PC-3 (cell line): ENCODE results near the gene TEX44. TPM values are rescaled to one million over a fixed set of nuclear protein-coding genes. Genes with fewer than 3 reads are reported as not detected.

Source experiments
- ATAC-seq: fragments of 200-7000 bp; cut with Tn5 transposase; 2 replicates; pipeline ENCODE4 v1.9.1; 2020; ENCODE audit warnings: mild to moderate bottlenecking, moderate library complexity
- BruUV-seq: library from RNA; stranded (reverse); fragments of 400-500 nt; replicated peaks from 2 replicates; lab custom pipeline; 2021; lab: Mats Ljungman, UMichigan
- CTCF ChIA-PET: fragments of 300-600 bp; sonication (Branson Sonifier 250); formaldehyde crosslinking; loops from one replicate; lab custom pipeline; 2022; ENCODE audit warnings: antibody characterized with exemption; lab: Charles Lee
- POLR2A ChIA-PET: fragments of 300-600 bp; sonication (Branson Sonifier 250); formaldehyde crosslinking; loops from one replicate; lab custom pipeline; 2022; ENCODE audit warnings: antibody characterized with exemption; ENCODE audit not compliant: unreplicated experiment; lab: Charles Lee
- DNase-seq: peaks from one replicate; pipeline ENCODE4 v3.0.0-alpha.2; 2015
- H2AFZ ChIP-seq: fragments of 300-600 bp; sonication (generic); 2 replicates; pipeline ENCODE4 v1.6.0; 2016; ENCODE audit warnings: antibody characterized with exemption, low read length
- H3F3A ChIP-seq: fragments of 300-600 bp; sonication (generic); one replicate; pipeline ENCODE4 v1.6.0; 2017; ENCODE audit warnings: antibody characterized with exemption, low read length, control low read depth, mild to moderate bottlenecking; ENCODE audit not compliant: unreplicated experiment
- H3K27ac ChIP-seq: fragments of 300-600 bp; sonication (generic); 2 replicates; pipeline ENCODE4 v1.5.1; 2016; ENCODE audit warnings: mild to moderate bottlenecking, low read length
- H3K27me3 ChIP-seq: fragments of 300-600 bp; sonication (generic); 2 replicates; pipeline ENCODE4 v1.6.1; 2016; ENCODE audit warnings: low read length, mixed read lengths
- H3K36me3 ChIP-seq: fragments of 300-600 bp; sonication (generic); 2 replicates; pipeline ENCODE4 v1.6.1; 2016; ENCODE audit warnings: low read depth, mixed run types, low read length, mixed read lengths
- H3K4me1 ChIP-seq: fragments of 300-600 bp; sonication (generic); 2 replicates; pipeline ENCODE4 v1.5.1; 2016; ENCODE audit warnings: low read length; ENCODE audit not compliant: insufficient read depth
- H3K4me2 ChIP-seq: fragments of 300-600 bp; sonication (generic); 2 replicates; pipeline ENCODE4 v1.6.0; 2016; ENCODE audit warnings: low read length
- H3K4me3 ChIP-seq: fragments of 300-600 bp; sonication (generic); 2 replicates; pipeline ENCODE4 v1.5.1; 2016; ENCODE audit warnings: mild to moderate bottlenecking, low read length, mixed read lengths
- H3K79me2 ChIP-seq: fragments of 300-600 bp; sonication (generic); 2 replicates; pipeline ENCODE4 v1.6.1; 2017; ENCODE audit warnings: low read length, mixed read lengths
- H3K9ac ChIP-seq: fragments of 300-600 bp; sonication (generic); 2 replicates; pipeline ENCODE4 v1.6.0; 2016; ENCODE audit warnings: mild to moderate bottlenecking, low read length
- H3K9me2 ChIP-seq: fragments of 300-600 bp; sonication (generic); replicated peaks from 2 replicates; pipeline ENCODE4 v1.6.1; 2016; ENCODE audit warnings: mixed run types, low read length, mixed read lengths
- H3K9me3 ChIP-seq: fragments of 300-600 bp; sonication (generic); 2 replicates; pipeline ENCODE4 v1.6.1; 2016; ENCODE audit warnings: low read length, mixed read lengths
- H4K20me1 ChIP-seq: fragments of 300-600 bp; sonication (generic); 2 replicates; pipeline ENCODE4 v1.6.1; 2016; ENCODE audit warnings: low read length, mixed read lengths
- CTCF ChIP-seq: fragments of 300-600 bp; sonication (generic); conservative IDR thresholded peaks from 2 replicates; pipeline ENCODE4 v1.5.1; 2017; ENCODE audit warnings: antibody characterized with exemption, low read depth, mild to moderate bottlenecking, low read length
- EZH2 ChIP-seq: fragments of 300-600 bp; sonication (generic); IDR thresholded peaks from one replicate; pipeline ENCODE4 v1.6.1; 2017; ENCODE audit warnings: antibody characterized with exemption, mild to moderate bottlenecking, low read length; ENCODE audit not compliant: unreplicated experiment
- EZH2phosphoT487 ChIP-seq: fragments of 300-600 bp; sonication (generic); IDR thresholded peaks from 2 replicates; pipeline ENCODE4 v1.6.1; 2018; ENCODE audit warnings: mild to moderate bottlenecking, antibody characterized with exemption, low read length, borderline replicate concordance
- intact Hi-C: fragments of 100-400 bp; cut with micrococcal nuclease; formaldehyde crosslinking; loops from 2 replicates; pipeline ENCODE4 v1.9.0; 2023
- total RNA-seq: library from RNA; depleted of rRNA; stranded (reverse); fragments of >200 nt; gene quantifications from 2 replicates; pipeline ENCODE4 v1.2.3, GENCODE V29; 2014

TEX44 gene
- total RNA-seq, 1 experiment from 2014 or later, result not detected

GRCh38 chr2:231601356-231602229, 8.9 kb downstream of the TEX44 start:
- POLR2A ChIA-PET, result no interaction called here

GRCh38 chr2:231602859-231603467, 10.3 kb downstream of the TEX44 start:
- Histone ChIP-seq H3K79me2 (no peaks in the 10 kb centered on the region), H3K4me1 (peaks cover 16% of the 10 kb centered on the region), H4K20me1 (no peaks in the 10 kb centered on the region), H3K36me3 (no peaks in the 10 kb centered on the region), H3K9ac (no peak overlapping the region), H3K27ac (no peak overlapping the region), H3K9me3 (no peaks in the 10 kb centered on the region), H3K4me2 (no peak overlapping the region), H3F3A (no peaks in the 10 kb centered on the region), H3K9me2 (no peaks in the 10 kb centered on the region), H2AFZ (no peak overlapping the region), H3K4me3 (no peak overlapping the region), H3K27me3 (no peaks in the 10 kb centered on the region)
- ATAC-seq (no peak), DNase-seq (no peak)
- intact Hi-C loops, result loop anchor here (5.0 kb wide), 1 partner anchor 86 kb away; no protein-coding TSS in a partner anchor
- no TSS peak for BruUV-seq
- TF ChIP-seq EZH2phosphoT487 (no peak), CTCF (no peak), EZH2 (no peak)
- POLR2A ChIA-PET, result no interaction called here
- CTCF ChIA-PET, result no interaction called here

More at GRCh38 chr2:231601356-231602229, 8.9 kb downstream of the TEX44 start:
- DNase-seq, result peak; percentile 85
- H3K27me3 ChIP-seq, result no peaks in the 10 kb centered on the region
- H3K9ac ChIP-seq, result no peak overlapping the region
- no peak overlapping the region for H2AFZ ChIP-seq
- TF ChIP-seq EZH2phosphoT487 (no peak), EZH2 (no peak), CTCF (peak; percentile 86)
- H3K9me2 ChIP-seq, result no peaks in the 10 kb centered on the region
- H3K4me3 ChIP-seq, result no peak overlapping the region
- CTCF ChIA-PET, result interaction anchor here (0.6 to 1.2 kb wide), 5 partner anchors 12 to 88 kb away, joined by 3 to 10 read pairs (median 6); no protein-coding TSS in a partner anchor
- H3K27ac ChIP-seq, result no peak overlapping the region
- no peaks in the 10 kb centered on the region for H3K79me2 ChIP-seq
- no peak overlapping the region for H3K4me2 ChIP-seq
- H3F3A ChIP-seq, result no peaks in the 10 kb centered on the region
- intact Hi-C loops, result loop anchor here (1.0 to 5.0 kb wide), 2 partner anchors 38 to 84 kb away; no protein-coding TSS in a partner anchor
- no peaks in the 10 kb centered on the region for H4K20me1 ChIP-seq
- peaks cover 16% of the 10 kb centered on the region for H3K4me1 ChIP-seq
- H3K9me3 ChIP-seq, result no peaks in the 10 kb centered on the region
- H3K36me3 ChIP-seq, result no peaks in the 10 kb centered on the region
- BruUV-seq, result no TSS peak
- peak; percentile 57 for ATAC-seq
